ENCODE results near the gene SETD2. TPM values are rescaled to one million over a fixed set of nuclear protein-coding genes. Genes with fewer than 3 reads are reported as not detected.
"Not testable (repeated sequence)": the region's sequence is repeated elsewhere in the genome, so short reads cannot be mapped to it uniquely, and the experiment has no call there.

The SETD2 gene
- total and polyA plus RNA-seq, 7 donors = 12.0 to 72.6 (median 52.3) TPM

DNA sequence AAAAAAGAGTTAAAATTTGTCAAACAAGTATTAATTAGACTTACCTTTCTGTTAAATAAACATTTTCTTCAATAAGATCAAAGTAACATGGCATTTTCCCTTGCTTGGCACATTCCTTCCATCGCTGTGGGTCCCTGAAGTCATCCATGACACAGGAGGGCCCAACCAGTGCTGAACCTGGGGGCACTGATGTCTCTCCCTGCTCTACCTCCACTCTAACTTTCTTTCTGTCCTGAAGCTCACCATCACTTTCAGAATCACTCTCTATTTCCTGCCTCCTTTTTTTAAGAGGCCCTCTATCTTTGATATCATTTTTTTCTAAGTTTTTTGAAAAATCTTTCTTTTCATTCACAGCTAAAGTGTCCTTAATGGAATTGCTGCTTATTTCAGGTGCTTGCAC lies 43.8 kb downstream of the SETD2 start:
- Histone ChIP-seq H3K27me3 (no peaks in the 10 kb centered on the region), H3K27ac (no peak overlapping the region), H3K4me3 (no peak overlapping the region), H3K9me3 (no peaks in the 10 kb centered on the region), H3K4me1 (no peaks in the 10 kb centered on the region), H3K36me3 (peaks cover 5 to 59% (median 25%) of the 10 kb centered on the region in 4 donors)
- TF ChIP-seq EP300 (IDR thresholded peaks at IDR 0.05) (no peak), CTCF (IDR thresholded peaks at IDR 0.05) (no peak), POLR2AphosphoS5 (IDR thresholded peaks at IDR 0.05) (no peak), POLR2A (IDR thresholded peaks at IDR 0.05) (no peak)
- intact Hi-C loops (cut with DNase I) = no loop called here
- no peak for DNase-seq
- 93 to 95% methylated on average over 1 of the region's 1 CpG for WGBS, 2 donors

DNA sequence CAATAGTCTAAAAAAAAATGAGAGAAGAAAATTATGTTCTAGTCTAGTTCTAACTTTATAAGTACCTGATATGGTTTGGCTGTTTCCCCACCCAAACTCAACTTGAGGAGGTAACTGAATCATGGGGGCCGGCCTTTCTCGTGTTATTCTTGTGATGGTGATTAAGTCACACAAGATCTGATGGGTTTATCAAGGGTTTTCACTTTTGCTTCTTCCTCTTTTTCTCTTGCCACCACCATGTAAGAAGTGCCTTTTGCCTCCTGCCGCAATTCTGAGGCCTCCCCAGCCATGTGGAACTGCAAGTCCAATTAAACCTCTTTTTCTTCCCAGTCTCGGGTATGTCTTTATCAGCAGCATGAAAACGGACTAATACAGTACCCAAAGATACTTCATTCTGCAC lies 44.5 kb downstream of the SETD2 start:
- H3K9me3 ChIP-seq; H3K27me3 ChIP-seq; H3K4me3 ChIP-seq; H3K27ac ChIP-seq; DNase-seq; intact Hi-C loops (cut with DNase I); H3K4me1 ChIP-seq: not testable (repeated sequence)
- peaks cover 5 to 66% (median 28%) of the 10 kb centered on the region in 4 donors for H3K36me3 ChIP-seq
- WGBS, 2 donors = 93 to 94% methylated on average over 5 of the region's 5 CpGs

DNA sequence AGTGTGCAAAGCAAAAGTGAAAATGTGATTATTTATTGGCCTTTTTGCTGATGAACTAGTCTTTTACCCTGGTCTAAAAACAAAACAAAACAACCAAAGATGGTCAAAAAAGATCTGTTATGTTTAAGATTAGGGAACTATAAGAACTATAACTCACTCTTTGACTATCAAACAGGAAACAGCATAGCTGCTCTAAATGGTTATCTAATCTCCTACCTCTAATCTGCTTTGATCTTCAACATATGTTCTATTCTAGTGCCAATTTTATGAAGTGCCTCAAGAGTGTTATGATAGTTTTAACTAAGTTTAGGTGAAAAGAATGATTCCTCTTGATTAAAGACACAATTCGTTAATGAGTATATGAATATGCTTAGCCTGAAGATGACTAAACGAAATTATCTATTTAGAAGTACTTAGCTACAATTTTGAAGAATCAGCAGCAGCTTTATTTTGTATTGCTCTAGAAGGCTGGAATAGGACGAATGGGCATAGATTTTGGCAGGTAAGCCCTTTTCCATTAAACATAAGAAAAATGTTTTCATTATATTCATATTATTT lies 46.0 kb downstream of the SETD2 start:
- WGBS, 2 donors = 60 to 78% methylated on average over 3 of the region's 3 CpGs
- no peak overlapping the region for H3K27ac ChIP-seq
- intact Hi-C loops (cut with DNase I) = no loop called here
- no peaks in the 10 kb centered on the region for H3K4me1 ChIP-seq
- no peak overlapping the region for H3K4me3 ChIP-seq
- no peaks in the 10 kb centered on the region for H3K9me3 ChIP-seq
- TF ChIP-seq POLR2AphosphoS5 (IDR thresholded peaks at IDR 0.05) = no peak
- TF ChIP-seq POLR2A (IDR thresholded peaks at IDR 0.05) = no peak
- TF ChIP-seq CTCF (IDR thresholded peaks at IDR 0.05) = no peak
- TF ChIP-seq EP300 (IDR thresholded peaks at IDR 0.05) = no peak
- H3K36me3 ChIP-seq = peaks cover 9 to 66% (median 24%) of the 10 kb centered on the region in 4 donors
- no peak for DNase-seq
- no peaks in the 10 kb centered on the region for H3K27me3 ChIP-seq

DNA sequence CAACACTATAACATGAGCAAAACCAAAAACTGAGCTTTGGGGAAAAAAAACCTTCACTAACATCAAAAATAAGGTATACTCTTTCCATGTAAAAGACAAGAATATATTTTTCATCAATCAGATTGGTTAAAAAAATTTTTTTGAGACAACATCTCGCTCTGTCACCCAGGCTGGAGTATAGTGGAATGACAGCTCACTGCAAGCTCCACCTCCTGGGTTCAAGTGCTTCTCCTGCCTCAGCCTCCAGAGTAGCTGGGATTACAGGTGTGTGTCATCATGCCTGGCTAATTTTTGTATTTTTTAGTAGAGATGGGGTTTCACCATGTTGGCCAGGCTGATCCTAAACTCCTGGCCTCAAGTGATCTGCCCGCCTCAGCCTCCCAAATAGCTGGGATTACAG lies 48.4 kb downstream of the SETD2 start:
- H3K27ac ChIP-seq; intact Hi-C loops (cut with DNase I); H3K27me3 ChIP-seq; H3K4me1 ChIP-seq; DNase-seq; H3K4me3 ChIP-seq; H3K9me3 ChIP-seq: not testable (repeated sequence)
- WGBS, 2 donors = 97 to 98% methylated on average over 2 of the region's 2 CpGs
- H3K36me3 ChIP-seq = peaks cover 8 to 81% (median 27%) of the 10 kb centered on the region in 4 donors

DNA sequence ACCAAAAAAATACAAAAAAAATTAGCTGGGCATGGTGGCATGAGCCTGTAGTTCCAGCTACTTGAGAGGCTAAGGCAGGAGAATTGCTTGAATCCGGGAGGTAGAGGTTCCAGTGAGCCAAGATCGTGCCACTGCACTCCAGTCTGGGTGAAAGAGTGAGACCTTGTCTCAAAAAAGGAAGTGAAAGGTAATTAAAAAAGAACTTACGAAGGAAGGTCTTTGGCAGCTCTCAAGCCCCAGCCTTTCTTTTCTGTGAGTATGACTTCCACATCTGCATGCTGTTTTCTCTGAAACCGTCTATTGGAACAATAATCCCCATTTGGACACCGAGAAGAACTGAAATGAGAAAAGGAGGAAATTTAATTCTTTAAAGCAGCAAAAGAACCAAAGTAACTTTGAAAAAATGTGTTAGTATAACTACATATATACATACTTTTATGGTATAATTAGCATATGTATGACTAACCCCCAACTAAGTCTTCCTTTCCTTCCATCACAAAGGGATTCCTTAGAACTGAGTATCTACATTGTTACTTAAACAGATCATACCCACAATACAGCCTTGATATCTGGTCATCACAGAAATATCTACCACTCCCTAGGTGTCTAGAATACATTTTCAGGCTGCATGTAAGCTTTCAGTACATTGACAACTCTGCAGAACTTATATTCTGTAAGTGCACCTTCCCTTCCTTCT lies 50.1 kb downstream of the SETD2 start:
- no peaks in the 10 kb centered on the region for H3K9me3 ChIP-seq
- 80 to 89% methylated on average over 5 of the region's 5 CpGs for WGBS, 2 donors
- peaks cover 8 to 85% (median 27%) of the 10 kb centered on the region in 4 donors for H3K36me3 ChIP-seq
- H3K4me1 ChIP-seq = peaks cover 0 to 1% (median 0%) of the 10 kb centered on the region in 4 donors
- intact Hi-C loops (cut with DNase I) = no loop called here
- no peaks in the 10 kb centered on the region for H3K27me3 ChIP-seq
- no peak overlapping the region for H3K4me3 ChIP-seq
- TF ChIP-seq POLR2A (IDR thresholded peaks at IDR 0.05) = no peak
- TF ChIP-seq CTCF (IDR thresholded peaks at IDR 0.05) = no peak
- TF ChIP-seq POLR2AphosphoS5 (IDR thresholded peaks at IDR 0.05) = no peak
- TF ChIP-seq EP300 (IDR thresholded peaks at IDR 0.05) = no peak
- no peak overlapping the region for H3K27ac ChIP-seq
- no peak for DNase-seq

Data from sigmoid colon (tissue), 7 donors.